Inflammatory macrophage treated with lipopolysaccharide for 4 hours (primary cell): ENCODE measurements around the gene C14orf180.

Source experiments
- DNase-seq: peaks from one replicate; pipeline ENCODE4 v3.0.0-alpha.2; 2020

C14orf180 gene

GRCh38 chr14:104579507-104579906, at the start of gene C14orf180:
TSS of gene C14orf180 (plus strand) at chr14:104579764. CDS start at chr14:104586431, 6,667 bp downstream.
- no peak for DNase-seq

- no peak for DNase-seq
Observed at GRCh38 chr14:104530646-104531045, 48.9 kb upstream of the C14orf180 start.

GRCh38 chr14:104531421-104532190, 48.0 kb upstream of the C14orf180 start:
- DNase-seq = no peak

GRCh38 chr14:104532191-104532555, 47.4 kb upstream of the C14orf180 start:
- no peak for DNase-seq

GRCh38 chr14:104534036-104534435, 45.5 kb upstream of the C14orf180 start:
- no peak for DNase-seq

GRCh38 chr14:104536942-104537612, 42.5 kb upstream of the C14orf180 start:
- DNase-seq = no peak

GRCh38 chr14:104537613-104537988, 42.0 kb upstream of the C14orf180 start:
- DNase-seq = no peak

GRCh38 chr14:104541905-104542465, 37.6 kb upstream of the C14orf180 start:
- DNase-seq = no peak

- DNase-seq = no peak
Observed at GRCh38 chr14:104542871-104543830, 36.4 kb upstream of the C14orf180 start.

- no peak for DNase-seq
Observed at GRCh38 chr14:104544362-104544961, 35.1 kb upstream of the C14orf180 start.

- no peak for DNase-seq
Observed at GRCh38 chr14:104545151-104545941, 34.2 kb upstream of the C14orf180 start.

- DNase-seq = no peak
Observed at GRCh38 chr14:104545942-104546501, 33.5 kb upstream of the C14orf180 start.

- no peak for DNase-seq
Observed at GRCh38 chr14:104546591-104547309, 32.8 kb upstream of the C14orf180 start.

- no peak for DNase-seq
Observed at GRCh38 chr14:104547310-104547997, 32.1 kb upstream of the C14orf180 start.

- no peak for DNase-seq
Observed at GRCh38 chr14:104547998-104548700, 31.4 kb upstream of the C14orf180 start.

- no peak for DNase-seq
Observed at GRCh38 chr14:104548802-104549535, 30.6 kb upstream of the C14orf180 start.

GRCh38 chr14:104549536-104550339, 29.8 kb upstream of the C14orf180 start:
- DNase-seq = no peak
